GM19463 (cell line): ENCODE measurements around the gene LONP2.
A peak's percentile ranks its signal among the peaks of the same experiment; 100 is the strongest.
"Not testable (repeated sequence)": the region's sequence is repeated elsewhere in the genome, so short reads cannot be mapped to it uniquely, and the experiment has no call there.

Experiments used
- ATAC-seq: cut with Tn5 transposase; IDR thresholded peaks from one replicate; pipeline ENCODE4 v1.9.1; 2021; ENCODE audit warnings: mild to moderate bottlenecking, moderate library complexity; ENCODE audit not compliant: unreplicated experiment

The LONP2 gene

DNA sequence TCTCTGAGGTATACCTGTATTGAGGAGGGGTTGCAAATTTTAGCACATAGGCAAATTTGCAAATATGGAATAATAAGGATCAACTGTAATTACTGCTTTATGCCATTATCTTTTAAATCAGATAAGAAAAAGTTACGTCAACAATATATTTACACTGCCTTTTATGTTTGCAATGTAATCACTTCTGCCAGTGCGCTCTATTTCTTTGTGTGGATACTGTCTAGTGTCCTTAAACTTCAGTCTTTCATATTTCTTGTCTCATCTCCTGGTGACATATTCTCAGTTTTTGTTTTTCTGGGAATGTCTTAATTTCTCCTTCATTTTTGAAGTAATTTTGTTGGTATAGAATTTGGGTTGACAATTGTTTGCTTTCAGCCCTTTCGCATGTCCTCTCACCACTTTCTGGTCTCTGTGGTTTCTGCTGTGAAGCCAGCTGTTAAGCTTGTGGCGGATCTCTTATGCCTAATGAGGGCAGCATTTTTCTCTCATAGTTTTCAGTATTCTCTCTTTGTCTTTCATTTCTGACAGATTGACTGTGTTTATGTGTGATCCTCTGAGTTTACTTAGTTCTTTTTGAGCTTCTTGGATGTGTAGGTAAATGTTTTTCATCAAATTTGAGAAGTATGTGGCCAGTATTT, 40.8 kb downstream of the LONP2 start:
- peak; percentile 61 for ATAC-seq

DNA sequence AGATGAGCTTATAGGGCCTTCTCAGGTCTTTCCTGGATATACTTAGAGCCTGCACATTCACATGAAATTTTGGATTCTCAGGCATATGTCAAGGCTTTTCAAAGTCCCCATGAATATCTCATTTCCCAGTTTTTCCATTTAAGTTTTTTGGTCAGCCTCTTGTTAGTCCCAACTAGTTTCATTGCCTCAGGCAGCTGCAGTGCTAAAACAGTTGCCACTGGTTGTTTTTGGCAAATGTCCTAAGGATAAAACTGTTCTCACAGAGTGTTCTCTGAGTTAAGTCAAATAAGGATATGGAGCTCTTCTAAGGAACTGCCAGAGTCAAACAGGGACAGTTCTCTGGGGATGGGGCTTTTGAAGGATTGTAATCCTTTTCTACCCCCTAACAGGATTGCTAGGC, 43.1 kb downstream of the LONP2 start:
- no peak for ATAC-seq

DNA sequence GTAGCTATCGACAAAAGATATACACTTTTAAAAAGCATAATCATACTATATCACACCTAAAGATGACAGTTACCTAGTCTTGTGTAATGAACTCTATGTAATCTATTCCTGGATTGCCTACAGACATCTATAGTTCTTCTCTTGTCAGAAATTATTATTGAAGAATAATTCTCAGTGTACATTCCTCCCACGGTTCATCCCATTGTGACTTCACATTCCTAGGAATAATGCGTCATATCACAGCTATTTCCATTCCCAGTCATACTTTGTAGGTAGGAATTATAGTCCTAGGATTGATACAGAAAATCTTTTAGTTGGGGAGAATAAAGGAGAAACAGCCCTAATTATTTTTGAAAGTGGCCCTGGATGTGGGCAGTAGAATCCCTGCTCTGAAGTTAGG, 47.2 kb downstream of the LONP2 start:
- ATAC-seq, result no peak

- ATAC-seq, result no peak
Observed at GRCh38 chr16:48291754-48292153, 47.7 kb downstream of the LONP2 start.

DNA sequence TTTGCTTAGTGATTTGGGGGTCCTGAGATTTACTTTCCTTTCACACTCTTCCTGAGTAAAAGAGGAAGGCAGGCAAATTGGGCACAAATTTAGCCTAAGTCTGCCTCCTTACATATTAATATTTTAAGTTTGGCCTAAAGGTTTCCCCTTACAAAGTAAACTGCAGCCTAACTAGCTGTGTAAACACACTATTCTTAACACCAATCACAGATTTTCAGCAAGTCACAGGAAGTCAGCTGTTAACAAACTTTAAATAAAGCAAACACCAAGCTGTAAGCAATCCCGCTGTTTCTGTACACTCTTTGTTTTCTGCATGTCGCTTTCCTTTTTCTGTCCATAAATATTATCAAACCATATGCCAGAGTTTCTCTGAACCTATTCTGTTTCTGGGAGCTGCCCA, 48.4 kb downstream of the LONP2 start:
- no peak for ATAC-seq

DNA sequence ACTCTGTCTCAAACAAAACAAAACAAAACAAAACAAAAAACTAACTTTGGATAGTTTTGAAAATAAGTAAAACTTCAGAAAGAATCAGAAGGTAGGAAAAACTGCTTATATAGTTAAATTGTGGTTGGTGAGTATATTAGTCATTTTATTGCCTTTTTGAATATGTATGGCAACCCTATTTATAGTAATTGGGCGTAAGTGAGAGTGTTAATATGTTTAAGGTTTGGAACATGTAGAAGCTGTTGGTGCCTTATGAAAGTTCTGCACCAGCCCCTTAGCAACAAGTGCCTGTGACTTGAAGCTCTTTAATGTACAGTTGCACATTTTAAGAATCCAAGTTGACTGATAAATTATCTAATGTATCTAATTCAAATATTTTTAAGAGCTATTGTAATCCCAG, 50.6 kb downstream of the LONP2 start:
- no peak for ATAC-seq

GRCh38 chr16:48295488-48296281, 51.6 kb downstream of the LONP2 start:
- no peak for ATAC-seq

DNA sequence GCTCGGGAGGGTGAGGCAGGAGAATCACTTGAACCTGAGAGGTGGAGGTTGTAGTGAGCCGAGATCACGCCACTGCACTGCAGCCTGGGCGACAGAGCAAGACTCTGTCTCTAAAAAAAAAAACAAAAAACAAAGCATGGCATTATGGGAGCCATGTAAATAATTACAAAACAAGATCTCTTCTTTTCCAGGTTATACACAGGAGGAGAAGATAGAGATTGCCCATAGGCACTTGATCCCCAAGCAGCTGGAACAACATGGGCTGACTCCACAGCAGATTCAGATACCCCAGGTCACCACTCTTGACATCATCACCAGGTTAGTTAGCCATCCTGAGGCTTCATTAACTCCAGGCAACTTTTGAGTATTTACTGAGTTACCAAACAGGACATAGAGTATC, 55.4 kb downstream of the LONP2 start:
- ATAC-seq, result no peak

DNA sequence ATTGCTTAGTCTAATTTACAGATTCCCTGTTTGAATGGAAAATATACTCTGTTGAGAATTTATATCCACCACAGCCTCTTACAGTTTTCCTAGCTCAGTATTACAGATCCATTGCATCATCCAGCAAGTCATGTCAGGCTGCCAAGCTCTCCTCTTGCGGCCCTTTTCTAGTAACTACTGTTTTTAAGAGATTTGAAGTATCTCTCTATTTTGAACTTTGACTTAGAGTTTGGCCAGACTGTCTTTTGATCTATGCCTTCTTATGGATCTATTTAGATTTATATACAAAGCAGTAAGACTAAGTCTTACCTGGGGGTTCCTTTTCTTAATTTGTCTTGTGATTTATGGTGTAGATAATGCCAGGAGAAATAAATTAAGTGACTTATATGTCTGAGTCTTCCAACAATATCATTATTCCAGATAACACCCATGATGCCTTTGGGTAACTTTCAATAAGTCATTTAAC, 56.3 kb downstream of the LONP2 start:
- ATAC-seq, result no peak

DNA sequence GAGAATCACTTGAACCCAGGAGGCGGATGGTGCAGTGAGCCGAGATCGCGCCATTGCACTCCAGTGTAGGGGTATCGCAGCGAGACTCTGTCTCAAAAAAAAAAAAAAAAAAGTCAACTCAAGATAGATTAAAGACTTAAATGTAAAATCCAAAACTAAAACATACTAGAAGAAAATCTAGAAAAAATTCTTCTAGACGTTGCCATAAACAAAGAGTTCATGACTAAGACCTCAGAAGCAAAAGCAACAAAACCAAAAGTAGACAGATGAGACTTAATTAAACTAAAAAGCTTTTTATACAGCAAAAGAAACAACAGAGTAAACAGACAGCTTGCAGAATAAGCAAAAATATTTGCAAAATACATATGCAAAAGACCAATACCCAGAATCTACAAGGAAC, 64.4 kb downstream of the LONP2 start:
- no peak for ATAC-seq

GRCh38 chr16:48310908-48311641, 67.0 kb downstream of the LONP2 start:
- no peak for ATAC-seq

DNA sequence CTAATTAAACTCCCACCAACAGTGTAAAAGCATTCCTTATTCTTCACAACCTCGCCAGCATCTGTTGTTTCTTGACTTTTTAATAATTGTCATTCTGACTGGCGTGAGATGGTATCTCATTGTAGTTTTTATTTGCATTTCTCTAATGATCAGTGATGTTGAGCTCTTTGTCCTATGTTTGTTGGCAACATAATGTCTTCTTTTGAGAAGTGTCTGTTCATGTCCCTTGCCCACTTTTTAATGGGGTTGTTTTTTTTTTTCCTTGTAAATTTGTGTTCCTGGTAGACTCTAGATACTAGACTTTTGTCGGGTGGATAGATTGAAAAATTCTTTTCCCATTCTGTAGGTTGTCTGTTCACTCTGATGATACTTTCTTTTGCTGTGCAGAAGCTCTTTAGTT, 69.8 kb downstream of the LONP2 start:
- ATAC-seq, result not testable (repeated sequence)

DNA sequence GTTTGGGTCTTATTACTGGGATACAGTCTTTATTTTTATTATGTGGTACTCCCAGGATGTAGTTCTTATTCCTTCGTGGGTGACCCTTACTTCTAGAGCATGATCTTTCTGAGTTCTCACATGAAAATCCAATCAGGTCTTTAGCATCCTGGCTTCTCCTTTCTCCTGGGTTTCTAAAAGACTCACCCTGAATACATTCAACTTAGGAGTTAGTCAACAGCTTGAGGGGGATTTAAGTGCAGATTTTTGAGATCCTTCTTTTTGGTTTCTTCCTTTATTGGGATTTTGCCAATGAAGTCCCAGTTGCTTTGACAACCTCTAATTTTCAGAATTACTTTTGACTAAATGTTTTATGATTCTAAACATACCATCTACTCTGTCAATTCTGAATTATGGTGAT, 72.9 kb downstream of the LONP2 start:
- no peak for ATAC-seq

DNA sequence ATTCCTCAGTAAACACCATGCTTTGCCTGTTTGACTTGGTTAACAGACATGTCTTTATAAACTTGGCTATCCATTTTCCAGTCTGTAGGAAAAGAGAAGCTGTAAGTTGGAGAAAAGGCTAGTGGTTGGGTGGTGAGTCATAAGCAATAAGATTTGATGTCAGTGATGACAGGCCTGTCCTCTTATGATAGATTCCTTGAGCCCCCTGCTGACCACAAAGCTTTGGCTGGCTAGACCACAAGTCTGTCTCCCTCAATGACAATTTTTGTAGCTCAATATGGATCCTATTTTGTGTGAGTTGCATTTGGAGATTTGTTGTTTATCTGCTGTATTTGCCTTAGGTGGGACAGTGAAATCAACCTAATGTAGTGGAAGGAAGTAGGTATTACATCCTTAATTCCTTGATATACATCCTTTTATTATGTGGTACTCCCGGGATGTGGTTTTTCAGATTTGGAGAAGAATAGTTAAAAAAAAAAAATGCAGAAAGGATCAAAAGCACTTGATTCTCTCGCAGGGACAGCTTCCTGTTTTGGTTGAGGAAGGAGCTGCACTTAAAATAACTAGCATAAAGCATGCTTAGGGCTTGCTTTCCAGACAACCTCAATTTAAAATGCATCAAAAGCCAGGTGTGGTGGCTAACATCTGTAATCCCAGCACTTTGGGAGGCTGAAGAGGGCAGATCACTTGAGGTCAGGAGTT, 73.7 kb downstream of the LONP2 start:
- ATAC-seq, result no peak

DNA sequence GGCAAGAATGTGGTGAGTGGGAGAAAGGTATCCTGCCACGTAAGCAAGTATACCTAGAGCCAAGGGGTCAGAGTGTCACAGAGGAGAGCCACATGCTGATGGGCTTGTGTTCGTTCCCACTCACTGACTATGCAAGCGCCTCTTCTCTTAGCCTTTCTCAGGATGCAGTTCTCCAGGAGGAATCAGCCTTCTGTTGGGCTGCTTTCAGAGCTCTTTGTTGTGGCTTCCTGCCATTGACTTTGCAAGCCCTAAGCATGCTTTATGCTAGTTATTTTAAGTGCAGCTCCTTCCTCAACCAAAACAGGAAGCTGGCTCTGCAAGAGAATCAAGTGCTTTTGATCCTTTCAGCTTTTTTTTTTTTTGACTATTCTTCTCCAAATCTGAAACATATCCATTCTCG, 74.5 kb downstream of the LONP2 start:
- no peak for ATAC-seq

- ATAC-seq, result no peak
Observed at GRCh38 chr16:48321317-48322036, 77.4 kb downstream of the LONP2 start.

GRCh38 chr16:48323783-48324775, 80.0 kb downstream of the LONP2 start:
- ATAC-seq, result no peak

DNA sequence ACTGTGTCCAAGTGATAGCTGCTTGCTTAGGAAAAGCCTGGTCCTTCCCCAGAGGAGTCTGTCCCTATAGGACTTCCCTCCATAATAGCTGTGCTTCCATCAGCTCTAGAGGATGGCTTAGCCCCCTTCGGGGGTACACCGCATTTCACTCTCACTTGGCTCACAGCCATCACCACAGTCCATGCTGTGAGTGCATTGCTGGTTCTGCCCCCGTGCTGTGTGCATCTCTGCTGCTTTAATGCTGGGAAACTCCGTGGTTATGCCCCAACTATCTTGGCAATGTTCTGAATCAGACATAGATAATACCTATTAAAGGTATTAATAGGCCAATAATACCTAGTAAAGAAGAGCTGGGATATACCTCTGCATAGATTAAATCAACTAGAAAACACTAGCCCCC, 82.8 kb downstream of the LONP2 start:
- no peak for ATAC-seq

- ATAC-seq, result no peak
Observed at GRCh38 chr16:48329138-48329537, 85.0 kb downstream of the LONP2 start.
